SK-N-SH (cell line): Measurements from ENCODE around the gene LIN9. TPM values are rescaled to one million over a fixed set of nuclear protein-coding genes. Genes with fewer than 3 reads are reported as not detected.

Source experiments
- CTCF ChIA-PET: fragments of 300-600, 350-600 bp; formaldehyde crosslinking; extraction: SDS; loops from one replicate; lab custom pipeline; 2021; lab: Yijun Ruan, JAX
- POLR2A ChIA-PET: fragments of 350-600 bp; sonication (Branson Sonifier 250); formaldehyde crosslinking; extraction: SDS; loops from one replicate; lab custom pipeline; 2020; ENCODE audit warnings: antibody characterized with exemption, inconsistent platforms; lab: Yijun Ruan, JAX
- DNase-seq: peaks from one replicate; pipeline ENCODE4 v3.0.0; 2012
- H2AFZ ChIP-seq: fragments of 200-600 bp; sonication (generic); 2 replicates; pipeline ENCODE4 v1.8.1; 2016; ENCODE audit warnings: antibody characterized with exemption, mild to moderate bottlenecking, low read depth
- H3F3A ChIP-seq: fragments of 200-600 bp; sonication (generic); replicated peaks from 2 replicates; pipeline ENCODE3; 2016; ENCODE audit warnings: antibody characterized with exemption, mild to moderate bottlenecking; ENCODE audit not compliant: insufficient read depth
- H3K27ac ChIP-seq, 2 experiments: fragments of 200-500 bp in 1 of 2; fragments of 200-600 bp in 1 of 2; sonication (Bioruptor generic) in 1 of 2; sonication (generic), shearing (Covaris generic) in 1 of 2; 2 replicates each; pipeline versions ENCODE4 v1.5.1 to v1.6.1; 2014 to 2016; ENCODE audit warnings: low read depth in 2 of 2, inconsistent platforms in 1 of 2, low read length in 1 of 2, mild to moderate bottlenecking in 1 of 2, mixed read lengths in 1 of 2
- H3K27me3 ChIP-seq: fragments of 200-600 bp; sonication (generic), shearing (Covaris generic); 2 replicates; pipeline ENCODE4 v1.6.1; 2016; ENCODE audit warnings: mixed run types; ENCODE audit not compliant: insufficient read depth
- H3K36me3 ChIP-seq, 2 experiments: fragments of 200-500 bp in 1 of 2; fragments of 200-600 bp in 1 of 2; sonication (Bioruptor generic) in 1 of 2; sonication (generic) in 1 of 2; replicated peaks in 1 of 2; 2 replicates each; pipeline versions ENCODE3 to v1.5.1; 2014 to 2016; ENCODE audit warnings: low read length in 1 of 2, mild to moderate bottlenecking in 1 of 2; ENCODE audit not compliant: insufficient read depth in 2 of 2, control insufficient read depth in 1 of 2
- H3K4me1 ChIP-seq, 2 experiments: fragments of 200-500 bp in 1 of 2; fragments of 200-600 bp in 1 of 2; sonication (Bioruptor generic) in 1 of 2; sonication (generic), shearing (Covaris generic) in 1 of 2; 2 replicates each; pipeline versions ENCODE4 v1.5.1 to v1.6.1; 2014 to 2016; ENCODE audit warnings: low read depth in 1 of 2, low read length in 1 of 2, mixed run types in 1 of 2; ENCODE audit not compliant: insufficient read depth in 2 of 2, control insufficient read depth in 1 of 2
- H3K4me2 ChIP-seq: fragments of 200-600 bp; sonication (generic), shearing (Covaris generic); 2 replicates; pipeline ENCODE4 v1.6.1; 2017; ENCODE audit warnings: mixed run types
- H3K4me3 ChIP-seq, 2 experiments: fragments of 200-500 bp in 1 of 2; fragments of 200-600 bp in 1 of 2; sonication (Bioruptor generic) in 1 of 2; sonication (generic), shearing (Covaris generic) in 1 of 2; 2 replicates each; pipeline versions ENCODE4 v1.5.1 to v1.8.1; 2014 to 2016; ENCODE audit warnings: low read depth in 2 of 2, inconsistent platforms in 1 of 2, low read length in 1 of 2, mild to moderate bottlenecking in 1 of 2, mixed read lengths in 1 of 2, moderate library complexity in 1 of 2
- H3K79me2 ChIP-seq: fragments of 200-600 bp; sonication (generic); 2 replicates; pipeline ENCODE4 v1.8.1; 2017; ENCODE audit warnings: mild to moderate bottlenecking; ENCODE audit not compliant: insufficient read depth
- H3K9ac ChIP-seq: fragments of 200-600 bp; sonication (generic); 2 replicates; pipeline ENCODE4 v1.6.1; 2017; ENCODE audit warnings: mixed run types
- H3K9me2 ChIP-seq: fragments of 200-600 bp; sonication (generic); 2 replicates; pipeline ENCODE4 v1.6.1; 2017; ENCODE audit warnings: mixed run types
- H3K9me3 ChIP-seq: fragments of 200-600 bp; sonication (generic); 2 replicates; pipeline ENCODE4 v1.6.1; 2017; ENCODE audit warnings: mixed run types, mild to moderate bottlenecking, moderate library complexity
- H4K20me1 ChIP-seq: fragments of 200-600 bp; sonication (generic); 2 replicates; pipeline ENCODE4 v1.6.1; 2017; ENCODE audit warnings: mild to moderate bottlenecking, mixed run types; ENCODE audit not compliant: insufficient read depth
- CHD2 ChIP-seq: fragments of 150-350 bp; IDR thresholded peaks from 2 replicates; pipeline ENCODE4 v1.6.1; 2018; ENCODE audit warnings: low read length; ENCODE audit not compliant: partially characterized antibody
- ELF1 ChIP-seq: IDR thresholded peaks from 2 replicates; pipeline ENCODE4 v1.4.0; 2012
- EP300 ChIP-seq, 2 experiments: IDR thresholded peaks; 2 replicates each; pipeline versions ENCODE4 v1.4.0 to v1.6.1; 2012; ENCODE audit warnings: borderline replicate concordance in 1 of 2, low read depth in 1 of 2, low read length in 1 of 2
- FOSL2 ChIP-seq: IDR thresholded peaks from 2 replicates; pipeline ENCODE4 v1.4.0; 2012; ENCODE audit warnings: low read depth, mild to moderate bottlenecking, moderate library complexity, borderline replicate concordance
- FOXJ3 ChIP-seq: sonication (generic); formaldehyde crosslinking; IDR thresholded peaks from 2 replicates; pipeline ENCODE4 v1.5.1; 2020; ENCODE audit warnings: mild to moderate bottlenecking, missing genetic modification reagents
- FOXM1 ChIP-seq: IDR thresholded peaks from 2 replicates; pipeline ENCODE4 v1.4.0; 2012; ENCODE audit warnings: low read depth, mild to moderate bottlenecking
- MEF2A ChIP-seq: IDR thresholded peaks from 2 replicates; pipeline ENCODE4 v1.4.0; 2012; ENCODE audit warnings: low read depth, borderline replicate concordance
- MXI1 ChIP-seq: IDR thresholded peaks from 2 replicates; pipeline ENCODE4 v1.6.1; 2012; ENCODE audit warnings: mild to moderate bottlenecking, low read depth, low read length, improper control_type of control experiment
- NRF1 ChIP-seq: IDR thresholded peaks from 2 replicates; pipeline ENCODE4 v1.6.1; 2012; ENCODE audit warnings: low read depth, mild to moderate bottlenecking, low read length
- RAD21 ChIP-seq: IDR thresholded peaks from 2 replicates; pipeline ENCODE4 v1.6.1; 2012; ENCODE audit warnings: mild to moderate bottlenecking, low read length
- RXRA ChIP-seq: IDR thresholded peaks from 2 replicates; pipeline ENCODE4 v1.4.0; 2012; ENCODE audit warnings: low read depth, mild to moderate bottlenecking, borderline replicate concordance
- SIN3A ChIP-seq: IDR thresholded peaks from 2 replicates; pipeline ENCODE4 v1.6.1; 2012; ENCODE audit warnings: low read depth, mild to moderate bottlenecking, low read length, moderate library complexity, borderline replicate concordance
- SMC3 ChIP-seq: IDR thresholded peaks from 2 replicates; pipeline ENCODE4 v1.6.1; 2012; ENCODE audit warnings: low read depth, low read length, improper control_type of control experiment
- TAF1 ChIP-seq: IDR thresholded peaks from 2 replicates; pipeline ENCODE4 v1.6.1; 2012; ENCODE audit warnings: low read depth, mild to moderate bottlenecking, low read length, moderate library complexity, borderline replicate concordance
- TCF12 ChIP-seq: IDR thresholded peaks from 2 replicates; pipeline ENCODE4 v1.4.0; 2012
- YY1 ChIP-seq: IDR thresholded peaks from 2 replicates; pipeline ENCODE4 v1.4.0; 2012; ENCODE audit warnings: low read depth, mild to moderate bottlenecking
- WGBS: methylation state at CpG from one replicate; pipeline ENCODE4 v1.1.6; 2017; ENCODE audit warnings: low lambda C conversion rate; 5-methylcytosine and 5-hydroxymethylcytosine counted together
- polyA plus RNA-seq, 3 experiments: library from polyadenylated mRNA; depleted of rRNA; stranded (reverse); fragments of >200 nt; gene quantifications; 2 replicates each; pipeline ENCODE4 v1.2.3, GENCODE V29; 2012
- TF ChIP-seq, protein P1 (sequence below): fragments of 150-350 bp; IDR thresholded peaks from 2 replicates; pipeline ENCODE4 v1.6.1; 2017; ENCODE audit warnings: antibody characterized with exemption, low read length, low read depth, borderline replicate concordance
- TF ChIP-seq, protein P2 (sequence below): IDR thresholded peaks from 2 replicates; pipeline ENCODE4 v1.4.0; 2012; ENCODE audit warnings: low read depth, borderline replicate concordance
- TF ChIP-seq, protein P3 (sequence below): fragments of 150-350 bp; IDR thresholded peaks from 2 replicates; pipeline ENCODE4 v1.6.1; 2016; ENCODE audit warnings: mild to moderate bottlenecking, low read depth, low read length
- TF ChIP-seq, protein P4 (sequence below): IDR thresholded peaks from 2 replicates; pipeline ENCODE4 v1.4.0; 2012; ENCODE audit warnings: low read depth

LIN9 gene
- polyA plus RNA-seq, 1 of the 3 experiments (the other 2 are of a cell fraction): 1.7 TPM

DNA sequence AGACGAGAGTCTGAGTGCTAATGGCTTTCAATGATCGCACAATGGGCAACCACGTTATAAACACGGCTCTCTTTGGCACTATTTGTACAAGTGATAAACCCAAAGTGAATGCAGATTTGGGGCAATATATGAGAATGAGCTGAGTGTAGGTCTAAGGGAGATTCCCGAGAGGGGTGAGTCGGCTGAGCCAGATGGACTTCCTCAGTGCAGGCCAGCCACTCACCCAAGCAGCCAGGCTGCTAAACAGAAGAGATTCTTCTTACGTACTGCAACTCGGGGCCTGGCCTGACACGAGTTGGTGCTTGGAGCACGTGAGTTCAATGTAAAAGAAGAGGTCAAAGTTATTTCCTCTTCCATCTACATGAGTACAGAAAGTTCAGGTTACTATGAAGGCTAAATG lies 91.7 kb downstream of the LIN9 start:
- DNase-seq: no peak
- no peak overlapping the region for H2AFZ ChIP-seq
- POLR2A ChIA-PET: no interaction called here

DNA sequence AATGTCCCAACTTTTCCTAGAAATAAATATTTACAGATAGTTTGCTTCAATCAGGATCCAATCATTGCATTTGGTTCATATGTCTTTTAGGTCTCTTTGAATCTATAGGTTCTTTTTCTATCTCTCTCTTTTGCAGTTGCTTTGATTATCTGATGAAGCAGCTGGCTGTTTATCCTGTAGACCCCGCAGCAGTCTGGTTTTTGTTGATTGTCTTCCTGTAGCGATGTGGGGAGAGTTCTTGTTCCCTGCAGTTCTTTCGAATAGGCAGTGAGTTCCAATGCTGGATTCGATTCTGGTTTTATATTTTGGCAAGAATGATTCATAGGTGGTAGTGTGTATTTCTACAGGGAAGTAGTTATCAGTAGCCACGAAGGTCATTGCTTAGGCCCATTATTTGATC lies 92.9 kb downstream of the LIN9 start:
- no peaks in the 10 kb centered on the region; a peak in 1 of 4 replicates for H3K4me1 ChIP-seq
- CTCF ChIA-PET: interaction anchor here (0.6 to 2.0 kb wide), 3 partner anchors 17 to 91 kb away, joined by 3 to 4 read pairs (median 4); no protein-coding TSS in a partner anchor
- no peaks in the 10 kb centered on the region for H3K9me2 ChIP-seq
- no peak overlapping the region for H3K9ac ChIP-seq
- 27% methylated on average over 5 of the region's 5 CpGs for WGBS
- H3K27ac ChIP-seq: no peak overlapping the region
- no peaks in the 10 kb centered on the region for H3K79me2 ChIP-seq
- POLR2A ChIA-PET: no interaction called here
- peak; percentile 46 for DNase-seq
- TF ChIP-seq, protein P1, sequence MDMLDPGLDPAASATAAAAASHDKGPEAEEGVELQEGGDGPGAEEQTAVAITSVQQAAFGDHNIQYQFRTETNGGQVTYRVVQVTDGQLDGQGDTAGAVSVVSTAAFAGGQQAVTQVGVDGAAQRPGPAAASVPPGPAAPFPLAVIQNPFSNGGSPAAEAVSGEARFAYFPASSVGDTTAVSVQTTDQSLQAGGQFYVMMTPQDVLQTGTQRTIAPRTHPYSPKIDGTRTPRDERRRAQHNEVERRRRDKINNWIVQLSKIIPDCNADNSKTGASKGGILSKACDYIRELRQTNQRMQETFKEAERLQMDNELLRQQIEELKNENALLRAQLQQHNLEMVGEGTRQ: no peak
- TF ChIP-seq CHD2 (no peak), SMC3 (no peak), YY1 (no peak), EP300 (IDR thresholded peaks at IDR 0.05; ENCODE audit: borderline replicate concordance in 1 of 2, low read depth in 1 of 2, low read length in 1 of 2) (no peak)
- TF ChIP-seq, protein P2, sequence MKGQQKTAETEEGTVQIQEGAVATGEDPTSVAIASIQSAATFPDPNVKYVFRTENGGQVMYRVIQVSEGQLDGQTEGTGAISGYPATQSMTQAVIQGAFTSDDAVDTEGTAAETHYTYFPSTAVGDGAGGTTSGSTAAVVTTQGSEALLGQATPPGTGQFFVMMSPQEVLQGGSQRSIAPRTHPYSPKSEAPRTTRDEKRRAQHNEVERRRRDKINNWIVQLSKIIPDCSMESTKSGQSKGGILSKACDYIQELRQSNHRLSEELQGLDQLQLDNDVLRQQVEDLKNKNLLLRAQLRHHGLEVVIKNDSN: no peak
- TF ChIP-seq, protein P3, sequence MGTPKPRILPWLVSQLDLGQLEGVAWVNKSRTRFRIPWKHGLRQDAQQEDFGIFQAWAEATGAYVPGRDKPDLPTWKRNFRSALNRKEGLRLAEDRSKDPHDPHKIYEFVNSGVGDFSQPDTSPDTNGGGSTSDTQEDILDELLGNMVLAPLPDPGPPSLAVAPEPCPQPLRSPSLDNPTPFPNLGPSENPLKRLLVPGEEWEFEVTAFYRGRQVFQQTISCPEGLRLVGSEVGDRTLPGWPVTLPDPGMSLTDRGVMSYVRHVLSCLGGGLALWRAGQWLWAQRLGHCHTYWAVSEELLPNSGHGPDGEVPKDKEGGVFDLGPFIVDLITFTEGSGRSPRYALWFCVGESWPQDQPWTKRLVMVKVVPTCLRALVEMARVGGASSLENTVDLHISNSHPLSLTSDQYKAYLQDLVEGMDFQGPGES: no peak
- H3K4me2 ChIP-seq: no peak overlapping the region
- no peaks in the 10 kb centered on the region for H3K36me3 ChIP-seq
- H3K27me3 ChIP-seq: no peaks in the 10 kb centered on the region
- H3K9me3 ChIP-seq: no peaks in the 10 kb centered on the region
- H4K20me1 ChIP-seq: no peaks in the 10 kb centered on the region
- no peak overlapping the region for H3K4me3 ChIP-seq
- H3F3A ChIP-seq: no peaks in the 10 kb centered on the region
- no peak overlapping the region for H2AFZ ChIP-seq

More for the DNA sequence above, 91.7 kb downstream of the LIN9 start:
- H3K9me3 ChIP-seq: no peaks in the 10 kb centered on the region
- H3K79me2 ChIP-seq: no peaks in the 10 kb centered on the region
- H3K36me3 ChIP-seq: no peaks in the 10 kb centered on the region
- no peaks in the 10 kb centered on the region for H3K9me2 ChIP-seq
- no peak for TF ChIP-seq NRF1
- TF ChIP-seq SMC3: no peak
- TF ChIP-seq ELF1: no peak
- no peak for TF ChIP-seq FOXJ3 (CRISPR knock-in tag)
- no peak for TF ChIP-seq RAD21
- TF ChIP-seq MXI1: no peak
- TF ChIP-seq TAF1: no peak
- TF ChIP-seq MEF2A: no peak
- no peak for TF ChIP-seq FOSL2
- TF ChIP-seq FOXM1: no peak
- TF ChIP-seq TCF12: no peak
- TF ChIP-seq SIN3A: no peak
- TF ChIP-seq RXRA: no peak
- TF ChIP-seq, protein P4, sequence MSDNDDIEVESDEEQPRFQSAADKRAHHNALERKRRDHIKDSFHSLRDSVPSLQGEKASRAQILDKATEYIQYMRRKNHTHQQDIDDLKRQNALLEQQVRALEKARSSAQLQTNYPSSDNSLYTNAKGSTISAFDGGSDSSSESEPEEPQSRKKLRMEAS: no peak
- WGBS: 78% methylated on average over 10 of the region's 10 CpGs
- H3K27ac ChIP-seq: no peak overlapping the region
- H4K20me1 ChIP-seq: no peaks in the 10 kb centered on the region
- no peaks in the 10 kb centered on the region for H3K27me3 ChIP-seq
- H3K4me3 ChIP-seq: no peak overlapping the region
- H3K4me2 ChIP-seq: no peak overlapping the region
- no peak overlapping the region for H3K9ac ChIP-seq
- CTCF ChIA-PET: interaction anchor here (0.8 kb wide), 1 partner anchor 116 kb away, joined by 3 read pairs; no protein-coding TSS in a partner anchor
- no peaks in the 10 kb centered on the region for H3F3A ChIP-seq
- no peaks in the 10 kb centered on the region; a peak in 1 of 4 replicates for H3K4me1 ChIP-seq
